Activated CD4-positive, alpha-beta T cell treated with anti-CD3 and anti-CD28 coated beads for 4 hours (primary cell): ENCODE results near the gene TBC1D23.
A peak's percentile ranks its signal among the peaks of the same experiment; 100 is the strongest.
"Not testable (repeated sequence)": the region's sequence is repeated elsewhere in the genome, so short reads cannot be mapped to it uniquely, and the experiment has no call there.

ENCODE experiments used
- DNase-seq, 2 donors: peaks; one replicate each; pipeline ENCODE4 v3.0.0-alpha.2; 2020

Gene TBC1D23

DNA sequence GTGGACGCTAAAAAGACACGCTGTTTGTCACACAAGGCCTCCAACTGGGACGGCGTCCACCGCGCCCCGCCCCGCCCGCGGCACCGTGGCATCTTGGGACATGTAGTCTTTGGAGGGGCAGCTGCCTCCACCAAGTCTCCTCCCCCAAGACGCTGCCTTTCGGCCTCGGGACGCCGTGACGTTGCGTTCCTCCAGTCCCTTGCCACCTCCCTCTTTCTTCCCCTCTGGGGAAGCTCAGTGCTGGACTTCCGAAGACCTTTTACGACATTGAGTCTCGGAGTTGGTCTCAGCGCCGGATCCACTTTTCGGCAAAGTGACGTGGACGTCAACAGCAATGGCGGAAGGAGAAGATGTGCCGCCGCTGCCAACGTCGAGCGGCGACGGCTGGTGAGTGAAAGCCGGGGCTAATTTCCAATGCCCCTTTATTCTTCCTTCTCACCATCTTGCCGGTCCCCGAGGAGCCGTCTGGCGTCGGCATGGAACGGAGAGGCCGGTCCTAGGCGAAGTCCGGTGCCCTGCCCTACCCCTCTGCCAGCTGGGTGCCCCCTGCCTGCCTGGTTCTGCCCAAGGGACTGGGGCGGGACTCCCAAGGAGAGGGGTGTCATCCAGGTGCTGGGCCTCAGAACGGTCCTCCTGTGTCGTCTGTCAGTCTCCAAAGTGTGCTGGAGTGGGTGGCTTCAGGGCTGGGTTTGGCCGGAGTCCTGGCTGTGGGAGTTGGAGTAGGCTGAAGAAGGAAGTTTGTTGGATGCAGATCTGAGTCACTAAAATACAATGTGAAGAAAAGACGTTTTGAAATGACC, at the start of gene TBC1D23:
Gene TBC1D23 (plus strand): TSS at position 308 of the 800 bp plus-strand sequence. CDS start 27 bp downstream, at position 335.
- peak; percentile 95 for DNase-seq

DNA sequence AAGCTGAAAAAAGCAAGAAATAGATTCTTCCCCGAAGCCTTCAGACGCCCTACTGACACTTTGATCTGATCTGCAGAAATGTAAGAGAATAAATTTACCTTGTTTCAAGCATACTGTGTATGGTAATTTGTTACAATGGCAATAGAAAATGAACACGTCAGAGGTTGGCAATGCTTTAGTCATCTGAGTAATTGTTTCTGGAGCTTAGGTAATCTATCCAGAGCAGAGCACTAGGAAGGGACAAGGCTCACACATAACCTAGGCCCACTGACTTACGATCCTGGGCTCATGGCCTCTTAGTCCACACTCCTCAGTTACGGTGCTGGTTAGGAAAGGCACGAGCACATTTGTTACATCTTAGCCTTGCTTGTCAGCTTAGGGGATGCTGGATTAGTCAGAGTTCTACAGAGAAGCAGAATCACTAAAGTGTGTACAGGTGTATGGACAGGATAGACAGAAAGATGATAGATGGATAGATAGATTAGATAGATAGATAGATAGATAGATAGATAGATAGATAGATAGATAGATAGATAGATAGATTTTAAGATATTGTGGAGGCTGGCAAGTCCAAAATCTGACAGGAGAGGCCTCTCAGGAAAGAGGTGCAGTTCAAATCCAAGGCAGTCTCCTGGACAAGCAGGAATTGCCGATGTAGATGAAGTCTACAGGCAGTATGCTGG, 46.8 kb upstream of the TBC1D23 start:
- DNase-seq: no peak

DNA sequence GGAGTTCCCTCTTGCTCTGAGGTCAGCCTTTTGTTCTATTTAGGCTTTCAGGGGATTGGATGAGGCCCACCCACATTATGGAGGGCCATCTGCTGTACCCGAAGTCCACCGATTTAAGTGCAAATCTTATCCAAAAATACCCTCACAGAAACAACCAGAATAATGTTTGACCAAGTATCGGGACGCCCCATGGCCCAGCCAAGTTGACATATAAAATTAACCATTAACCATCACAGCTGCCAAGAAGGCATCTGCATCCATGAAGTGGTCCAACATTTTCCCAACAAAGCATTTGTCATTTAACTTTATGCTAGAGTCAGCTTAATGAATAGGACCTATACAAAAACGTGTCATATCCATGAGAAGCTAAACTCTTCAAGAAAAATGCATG, 46.2 kb upstream of the TBC1D23 start:
- DNase-seq: no peak

DNA sequence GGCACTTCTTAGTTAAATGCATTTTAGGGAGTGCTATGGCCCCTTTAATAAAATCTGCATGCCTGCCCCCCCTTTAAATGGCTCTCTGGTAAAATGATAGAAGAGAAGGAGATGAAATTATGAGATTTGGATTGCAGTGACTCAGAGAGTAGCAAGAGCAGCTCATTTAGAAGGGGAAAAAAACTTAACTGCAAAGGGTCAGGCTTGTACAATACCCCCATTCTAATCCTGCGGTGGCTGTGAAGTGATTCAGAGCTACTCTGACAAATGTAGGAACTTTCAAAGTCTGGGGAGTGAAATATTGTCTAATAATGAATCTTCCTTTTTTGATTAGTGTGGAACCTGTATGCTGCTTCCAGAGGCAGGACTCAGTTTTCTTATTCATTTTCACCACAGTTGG, 44.1 kb upstream of the TBC1D23 start:
- DNase-seq: no peak

DNA sequence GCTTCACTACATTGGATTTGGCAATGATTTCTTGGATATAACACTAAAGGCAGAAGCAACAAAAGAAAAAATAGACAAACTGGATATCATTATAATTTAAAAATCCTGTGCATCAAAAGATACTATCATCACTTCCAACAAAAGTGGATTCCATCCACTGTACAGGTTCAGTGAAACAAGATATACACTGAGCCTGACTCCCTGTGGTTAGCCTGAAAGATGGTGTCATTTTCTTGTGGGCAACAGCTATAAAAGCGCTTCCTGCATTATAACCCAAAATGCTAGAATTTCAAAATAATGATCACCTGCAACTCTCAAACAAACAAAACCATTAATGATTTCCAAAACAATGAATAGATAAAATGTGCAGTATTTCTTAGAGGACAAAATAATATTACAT, 39.6 kb upstream of the TBC1D23 start:
- DNase-seq: no peak

DNA sequence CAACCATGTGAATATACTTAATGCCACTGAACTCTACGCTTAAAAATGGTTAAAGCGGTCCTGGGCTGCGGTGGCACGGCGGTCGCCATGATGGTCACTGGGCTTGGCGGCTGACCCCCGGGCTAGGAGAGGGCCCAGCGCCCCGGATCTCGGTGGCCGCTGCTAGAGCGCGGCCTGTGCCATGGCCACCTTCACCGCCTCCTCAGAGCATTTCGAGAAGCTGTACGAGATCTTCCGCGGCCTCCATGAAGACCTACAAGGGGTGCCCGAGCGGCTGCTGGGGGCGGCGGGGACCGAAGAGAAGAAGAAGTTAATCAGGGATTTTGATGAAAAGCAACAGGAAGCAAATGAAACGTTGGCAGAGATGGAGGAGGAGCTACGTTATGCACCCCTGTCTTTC, 35.6 kb upstream of the TBC1D23 start:
- DNase-seq: no peak

DNA sequence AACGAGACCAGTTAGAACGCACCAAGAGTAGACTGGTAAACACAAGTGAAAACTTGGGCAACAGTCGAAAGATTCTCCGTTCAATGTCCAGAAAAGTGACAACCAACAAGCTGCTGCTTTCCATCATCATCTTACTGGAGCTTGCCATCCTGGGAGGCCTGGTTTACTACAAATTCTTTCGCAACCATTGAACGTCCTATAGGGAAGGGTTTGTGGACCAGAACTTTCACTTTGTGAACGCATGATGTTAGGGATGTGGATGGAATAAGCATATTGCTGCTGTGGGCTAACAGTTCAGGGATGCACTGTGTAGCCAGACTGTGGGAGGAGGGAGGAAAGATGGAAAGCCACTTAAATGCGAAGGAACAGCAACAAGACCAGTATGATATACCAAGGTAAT, 34.9 kb upstream of the TBC1D23 start:
- no peak for DNase-seq

DNA sequence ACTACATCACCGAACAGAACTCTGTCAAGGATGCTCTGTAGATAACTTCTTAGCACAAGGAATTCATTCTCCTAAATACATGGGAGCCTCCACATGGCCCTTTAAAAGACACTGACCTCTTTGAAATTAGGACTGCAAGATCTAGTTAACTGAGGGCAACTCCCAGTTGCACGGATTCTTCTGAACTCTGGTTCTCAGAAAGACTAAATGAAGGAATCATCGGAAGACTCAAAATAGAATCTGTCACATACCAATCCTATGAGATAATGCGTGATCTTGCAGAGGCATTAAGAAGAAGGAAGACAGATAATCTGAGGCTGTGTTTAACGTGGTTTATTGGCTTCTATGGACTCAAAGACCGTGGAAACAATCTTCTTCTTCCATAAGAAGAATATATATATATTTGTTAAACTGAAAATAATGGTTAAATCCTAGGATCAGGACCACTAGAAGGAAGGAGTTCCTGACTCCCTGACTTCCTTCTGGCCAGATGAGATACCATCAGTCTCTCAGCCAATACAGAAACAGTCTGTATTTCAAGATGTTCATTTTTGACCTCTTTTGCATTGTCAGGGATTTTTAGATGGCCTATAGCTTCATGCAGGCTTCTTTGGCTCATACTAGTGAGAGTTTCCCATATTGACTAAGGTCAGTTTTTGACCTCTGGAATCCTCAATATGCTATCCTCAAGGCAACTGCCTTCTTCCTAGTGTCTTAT, 33.9 kb upstream of the TBC1D23 start:
- no peak for DNase-seq

DNA sequence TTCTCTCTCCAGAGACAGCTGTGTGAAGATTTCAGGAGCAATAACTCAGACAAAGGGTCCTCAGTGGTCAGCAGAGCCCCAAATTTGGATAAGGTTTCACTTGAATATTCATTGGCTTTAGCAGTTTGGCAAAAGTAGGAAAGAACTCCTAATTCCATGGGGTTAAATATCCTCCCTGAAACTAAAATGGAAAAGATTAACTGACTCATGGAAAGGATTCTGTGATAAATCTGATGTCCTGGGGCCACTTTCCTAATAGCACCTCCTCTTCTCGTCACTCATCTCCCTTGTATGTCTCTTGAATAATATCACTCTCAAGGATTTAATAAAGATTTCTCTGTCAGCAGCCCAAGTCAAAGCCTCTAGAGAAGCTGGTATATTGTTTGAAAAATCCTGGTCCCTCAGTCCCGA, 33.3 kb upstream of the TBC1D23 start:
- no peak for DNase-seq

DNA sequence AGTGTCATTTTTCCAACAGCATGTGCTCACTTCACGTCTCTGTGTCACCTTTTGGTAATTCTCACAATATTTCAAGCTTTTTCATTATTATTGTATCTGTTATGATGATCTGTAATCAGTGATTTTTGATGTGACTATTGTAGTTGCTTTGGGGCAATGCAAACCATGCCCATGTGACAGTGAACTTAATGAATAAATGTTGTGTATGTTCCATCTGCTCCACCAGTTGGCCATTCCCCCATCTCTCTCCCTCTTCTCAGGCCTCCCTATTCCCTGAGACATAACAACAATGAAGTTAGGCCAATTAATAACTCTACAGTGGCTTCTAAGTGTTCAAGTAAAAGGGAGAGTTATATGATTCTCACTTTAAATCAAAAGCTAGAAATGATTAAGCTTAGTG, 32.5 kb upstream of the TBC1D23 start:
- DNase-seq: no peak

DNA sequence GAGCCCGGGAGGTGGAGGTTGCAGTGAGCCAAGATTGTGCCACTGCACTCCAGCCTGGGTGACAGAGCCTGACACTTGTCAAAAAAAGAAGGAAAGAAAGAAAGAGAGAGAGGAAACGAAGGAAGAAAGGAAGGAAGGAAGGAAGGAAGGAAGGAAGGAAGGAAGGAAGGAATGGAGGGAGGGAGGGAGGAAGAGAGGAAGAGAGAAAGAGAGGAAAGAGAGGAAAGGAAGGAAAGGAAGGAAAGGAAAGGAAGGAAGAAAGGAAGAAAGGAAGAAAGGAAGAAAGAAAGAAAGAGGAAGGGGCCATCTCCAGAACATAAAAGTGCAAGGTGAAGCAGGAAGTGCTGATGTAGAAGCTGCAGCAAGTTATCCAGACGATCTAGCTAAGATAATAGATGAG, 31.6 kb upstream of the TBC1D23 start:
- not testable (repeated sequence) for DNase-seq

DNA sequence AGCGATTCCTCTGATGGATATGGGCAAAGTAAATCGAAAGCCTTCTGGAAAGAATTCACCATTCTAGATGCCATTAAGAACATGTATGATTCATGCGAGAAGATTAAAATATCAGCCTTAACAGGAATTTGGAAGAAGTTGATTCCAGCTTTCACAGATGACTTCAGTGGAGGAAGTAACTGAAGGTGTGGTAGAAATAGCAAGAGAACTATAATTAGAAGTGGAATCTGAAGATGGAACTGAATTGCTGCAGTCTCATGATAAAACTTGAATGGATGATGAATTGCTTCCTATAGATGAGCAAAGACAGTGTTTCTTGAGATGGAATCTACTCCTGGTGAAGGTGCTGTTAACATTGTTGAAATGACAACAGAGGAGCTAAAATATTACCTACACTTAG, 30.1 kb upstream of the TBC1D23 start:
- DNase-seq: no peak

DNA sequence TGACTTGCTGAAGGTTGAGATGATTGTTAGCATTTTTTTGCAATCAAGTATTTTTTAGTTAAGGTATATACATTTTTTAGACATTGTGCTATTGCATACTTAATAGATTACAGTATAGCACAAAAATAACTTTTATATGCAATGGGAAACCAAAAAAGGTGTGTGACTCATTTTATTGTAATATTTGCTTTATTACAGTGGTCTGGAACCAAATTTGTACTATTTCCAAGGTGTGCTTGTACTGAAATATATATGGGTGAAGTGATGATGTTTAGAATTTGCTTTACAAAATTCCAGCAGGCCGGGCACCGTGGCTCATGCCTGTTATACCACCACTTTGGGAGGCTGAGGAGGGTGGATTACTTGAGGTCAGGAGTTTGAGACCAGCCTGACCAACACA, 29.1 kb upstream of the TBC1D23 start:
- no peak for DNase-seq

DNA sequence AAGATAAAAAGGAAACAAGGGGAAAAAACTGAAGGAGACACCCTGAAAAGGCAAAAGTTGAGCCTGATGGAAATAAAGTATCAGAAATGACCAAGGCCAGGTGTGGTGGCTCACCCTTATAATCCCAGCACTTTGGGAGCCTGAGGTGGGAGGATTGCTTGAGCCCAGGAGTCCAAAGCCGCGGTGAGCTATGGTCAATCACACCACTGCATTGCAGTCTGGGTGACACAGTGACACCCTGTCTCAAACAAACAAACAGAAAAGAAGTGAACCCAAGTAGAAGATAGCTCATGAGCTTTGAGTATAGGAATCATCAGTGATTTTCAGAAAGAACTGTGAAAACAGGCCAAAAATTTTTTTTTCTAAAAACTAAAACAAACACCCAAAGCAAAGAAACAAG, 26.4 kb upstream of the TBC1D23 start:
- no peak for DNase-seq

DNA sequence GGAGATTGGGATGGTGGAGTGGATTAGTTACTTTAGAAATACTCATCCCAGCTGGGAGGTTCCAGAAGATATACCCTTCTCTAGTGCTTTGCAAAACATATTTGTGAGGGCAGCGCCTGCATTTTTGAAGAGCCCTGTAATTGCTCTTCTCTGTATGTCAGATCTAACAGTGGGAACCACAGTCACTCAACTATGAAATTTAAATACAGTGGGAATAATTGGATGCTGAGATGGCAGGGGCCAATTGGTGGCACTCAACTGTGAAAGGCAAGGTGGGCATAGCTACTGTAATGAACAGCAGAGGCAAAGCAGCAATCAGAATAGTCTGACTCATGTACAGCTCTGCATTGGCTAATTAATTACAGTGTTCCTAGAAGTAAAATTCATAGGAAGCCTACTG, 22.2 kb upstream of the TBC1D23 start:
- no peak for DNase-seq

DNA sequence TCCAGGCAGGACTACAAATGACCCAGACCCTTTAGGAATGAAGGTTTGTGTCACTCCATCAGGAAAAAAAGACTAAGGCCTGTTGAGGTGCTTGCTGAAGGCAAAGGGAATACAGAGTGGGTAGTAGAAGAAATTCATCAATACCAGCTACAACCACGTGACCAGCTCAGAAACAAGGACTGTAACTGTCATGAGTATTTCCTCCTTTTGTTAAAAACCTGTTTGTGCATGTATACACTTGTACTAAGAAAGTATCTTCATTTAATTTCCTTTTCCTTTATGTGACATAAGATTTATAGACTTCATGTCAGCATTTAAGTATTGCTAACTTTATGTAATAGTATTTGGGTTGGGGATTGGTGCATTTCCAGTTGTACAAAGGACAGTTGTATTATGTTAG, 18.3 kb upstream of the TBC1D23 start:
- DNase-seq: not testable (repeated sequence)

DNA sequence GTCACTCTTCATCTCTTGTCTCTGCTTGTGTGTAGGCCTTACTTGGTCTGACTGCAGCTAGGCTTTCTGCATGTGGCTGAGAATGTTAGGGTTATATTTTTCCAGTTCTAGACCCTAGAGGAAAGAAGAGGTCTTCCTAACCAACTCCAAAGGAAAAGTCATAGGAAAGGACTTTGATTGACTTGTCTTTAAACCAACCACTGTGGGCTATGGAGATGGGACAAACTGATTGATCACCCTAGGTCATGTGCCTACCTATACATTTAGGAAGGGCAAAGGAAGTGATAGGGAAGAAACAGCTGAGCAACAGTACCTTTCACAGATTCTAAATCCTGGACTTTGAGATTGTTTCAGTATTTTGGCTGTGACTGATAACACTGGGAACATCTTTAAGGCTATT, 16.5 kb upstream of the TBC1D23 start:
- DNase-seq: no peak

DNA sequence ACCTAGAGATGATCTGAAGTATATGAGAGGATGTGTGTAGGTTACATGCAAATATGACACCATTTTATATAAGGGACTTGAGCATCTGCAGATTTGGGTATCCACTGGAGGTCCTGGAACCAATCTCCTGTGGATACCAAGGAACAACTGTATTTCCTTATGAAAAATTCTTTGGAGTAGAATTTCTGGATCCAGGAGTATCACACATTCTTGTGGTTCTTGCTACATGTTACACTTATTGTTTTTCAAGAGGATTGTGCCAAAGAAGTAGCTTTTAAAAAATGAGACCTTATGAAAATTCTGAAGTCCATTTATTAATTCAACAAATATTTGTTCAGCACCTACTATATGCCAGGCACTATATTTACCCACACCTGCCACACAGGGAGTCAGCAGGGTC, 15.7 kb upstream of the TBC1D23 start:
- DNase-seq: no peak

DNA sequence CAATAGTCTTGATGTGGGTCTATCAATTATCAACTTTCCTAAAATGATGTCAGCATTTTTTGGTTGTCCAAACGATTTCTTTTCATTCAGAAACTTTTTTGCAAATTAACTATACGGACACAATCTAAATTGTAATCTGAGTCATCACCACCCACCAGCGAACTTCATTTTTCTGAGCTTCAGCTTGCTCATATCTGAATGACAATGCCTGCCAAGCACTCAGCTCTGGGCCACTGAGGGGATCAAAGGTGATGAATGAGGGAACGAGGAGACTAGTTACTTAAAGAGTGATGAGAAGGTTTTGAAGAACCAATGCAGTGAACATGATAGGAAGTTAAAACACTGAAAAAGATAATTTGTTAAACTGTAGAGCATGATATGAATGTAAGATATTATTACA, 14.9 kb upstream of the TBC1D23 start:
- no peak for DNase-seq

DNA sequence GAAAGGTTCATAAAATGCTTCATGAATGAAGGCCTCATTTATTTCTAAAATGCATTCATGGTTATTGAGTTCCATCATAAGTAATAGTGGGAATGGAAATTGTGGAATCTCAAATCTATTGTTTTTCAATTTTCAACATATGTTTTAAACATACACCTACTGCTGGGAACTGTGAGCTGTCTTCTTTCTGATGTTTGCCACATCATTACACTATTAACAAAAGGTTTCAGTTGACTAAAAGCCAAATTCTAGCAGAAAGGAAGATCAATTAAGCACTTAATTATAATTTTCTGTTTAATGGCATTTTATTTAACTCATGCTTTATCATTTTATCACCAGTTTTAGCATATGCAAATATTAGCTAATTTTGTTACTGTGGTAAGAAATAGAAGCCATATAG, 13.8 kb upstream of the TBC1D23 start:
- DNase-seq: no peak

DNA sequence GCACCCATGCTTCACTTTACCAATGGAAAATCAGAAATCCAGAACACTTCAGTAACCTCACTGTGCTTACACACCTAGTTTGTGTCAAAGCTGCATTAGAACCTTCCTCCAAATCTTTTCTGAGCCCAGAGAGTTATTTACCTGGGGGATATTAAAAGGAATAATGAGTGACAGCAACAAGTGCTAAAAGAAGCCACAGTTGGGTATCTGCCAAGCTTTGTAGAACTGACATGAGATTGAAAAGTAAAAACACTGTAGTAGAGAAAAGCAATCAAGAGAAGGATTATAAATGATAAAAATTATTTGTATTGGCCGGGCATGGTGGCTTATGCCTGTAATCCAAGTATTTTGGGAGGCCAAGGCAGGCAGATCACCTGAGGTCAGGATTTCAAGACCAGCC, 8.8 kb upstream of the TBC1D23 start:
- no peak for DNase-seq

DNA sequence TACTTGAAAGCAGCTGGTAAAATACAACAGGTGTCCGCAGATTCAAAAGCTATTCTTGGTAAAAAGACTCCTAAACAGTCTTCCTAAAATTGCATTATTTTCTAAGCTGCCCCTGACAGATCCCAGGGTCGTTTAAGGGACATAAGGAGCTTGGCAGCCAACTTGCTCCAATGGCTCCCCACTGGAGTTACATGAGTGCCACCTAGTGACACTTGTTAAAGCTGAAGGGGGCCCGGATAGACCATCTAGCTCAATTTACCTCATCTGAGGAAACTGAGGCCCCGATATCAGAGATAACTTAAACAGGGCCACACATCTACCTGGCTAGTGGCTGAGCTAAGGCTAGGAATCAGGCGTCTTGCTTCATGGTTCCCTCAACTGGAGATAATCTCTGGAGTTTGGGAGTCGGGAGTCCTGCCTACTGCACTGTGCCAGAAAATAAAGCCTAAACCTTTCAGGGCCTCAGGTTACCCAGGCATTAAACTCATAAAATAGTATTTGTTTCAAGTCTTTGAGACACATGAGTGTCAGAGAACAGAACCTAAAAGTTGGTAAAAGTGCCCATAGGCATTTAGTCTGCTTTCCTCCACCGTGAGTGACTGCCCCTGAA, 6.5 kb upstream of the TBC1D23 start:
- peak; percentile 5 to 24 for DNase-seq

DNA sequence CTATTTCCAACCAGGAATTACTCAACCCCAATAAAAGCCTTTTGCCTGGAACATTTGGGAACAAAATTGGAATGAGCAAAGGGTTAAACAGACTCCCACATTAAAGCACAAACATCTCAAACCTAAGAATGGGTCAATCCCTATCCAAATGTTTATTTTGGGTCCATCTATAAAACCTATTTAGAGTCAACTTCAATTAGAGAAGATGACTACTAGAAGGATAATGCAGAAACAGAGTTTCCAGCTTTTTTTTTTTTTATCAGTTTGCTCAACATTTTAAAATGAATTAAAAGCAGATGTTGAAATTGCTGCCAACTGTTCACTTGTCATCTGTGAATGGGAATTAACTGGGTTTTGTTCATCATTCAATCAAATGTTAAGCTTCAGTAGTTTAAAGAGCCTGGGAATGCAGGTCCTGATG, 4.1 kb upstream of the TBC1D23 start:
- DNase-seq: no peak

DNA sequence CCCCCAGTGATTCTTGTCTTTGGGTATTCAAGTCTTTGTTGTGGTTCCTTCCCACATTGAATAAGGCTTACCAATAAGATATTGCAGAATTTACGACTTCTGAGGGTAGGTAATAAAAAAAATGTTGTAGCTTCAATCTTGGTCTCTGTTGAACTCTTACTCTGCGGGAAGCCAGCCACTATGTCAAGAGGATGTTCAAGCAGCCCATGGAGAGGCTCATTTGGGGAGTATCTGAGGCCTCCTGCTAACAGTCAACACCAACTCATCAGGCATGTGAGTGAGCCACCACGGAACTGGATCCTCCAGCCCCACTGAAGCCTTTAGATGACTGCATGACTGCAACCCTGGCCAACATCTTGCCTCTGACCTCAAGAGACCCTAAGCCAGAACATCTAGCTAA, 3.2 kb upstream of the TBC1D23 start:
- DNase-seq: no peak
